ENCODE data around the gene OCSTAMP.

GRCh38 chr20:46564241-46564957 is 13.9 kb upstream of the OCSTAMP start:
- no peak for TF ChIP-seq CTCF (IDR thresholded peaks at IDR 0.05)
- no peak for TF ChIP-seq POLR2A (IDR thresholded peaks at IDR 0.05)

Measured in body of pancreas (tissue), 4 donors.